Measurements from ENCODE around the gene VCX. TPM values are rescaled to one million over a fixed set of nuclear protein-coding genes. Genes with fewer than 3 reads are reported as not detected.
"Not testable (repeated sequence)": the region's sequence is repeated elsewhere in the genome, so short reads cannot be mapped to it uniquely, and the experiment has no call there.

Gene VCX
- not detected in 2 replicates for total RNA-seq (2014; rRNA removed; shearing (Covaris generic))

DNA sequence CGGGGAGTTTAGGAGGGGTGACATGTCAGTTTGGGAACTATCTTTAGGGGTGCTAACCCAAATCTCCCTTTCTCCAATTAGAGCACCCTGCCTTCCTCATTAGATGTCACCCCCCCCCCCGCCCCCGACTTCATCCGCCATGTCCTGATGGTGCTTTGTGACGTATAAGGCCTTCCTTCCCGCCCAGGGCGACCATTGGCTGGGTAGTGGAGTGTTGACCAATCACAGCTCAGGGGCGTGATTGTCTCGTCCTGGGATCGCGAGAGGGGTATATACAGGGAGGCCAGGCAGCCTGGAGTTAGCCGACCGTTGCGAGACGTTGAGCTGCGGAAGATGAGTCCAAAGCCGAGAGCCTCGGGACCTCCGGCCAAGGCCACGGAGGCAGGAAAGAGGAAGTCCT, at the start of gene VCX:
Gene VCX, plus strand, starts transcription at position 301 of the 400 bp plus-strand sequence. Its CDS starts 33 bp downstream, at position 334.
- not testable (repeated sequence) for H3K4me3 ChIP-seq (ENCODE audit: insufficient read depth, low read depth, low read length); DNase-seq; H3K36me3 ChIP-seq (replicated peaks; ENCODE audit: control insufficient read depth, insufficient read depth, low read length); H3K27me3 ChIP-seq (ENCODE audit: control insufficient read depth, insufficient read depth, low read length)

- Histone ChIP-seq H3K36me3 (replicated peaks; ENCODE audit: control insufficient read depth, insufficient read depth, low read length) (no peaks in the 10 kb centered on the region), H3K27me3 (ENCODE audit: control insufficient read depth, insufficient read depth, low read length) (no peaks in the 10 kb centered on the region), H3K4me3 (ENCODE audit: insufficient read depth, low read depth, low read length) (no peak overlapping the region)
- no peak for DNase-seq
These were observed 44.6 kb upstream of the VCX start for GRCh38 chrX:7798327-7798726.

- H3K36me3 ChIP-seq (replicated peaks; ENCODE audit: control insufficient read depth, insufficient read depth, low read length), result no peaks in the 10 kb centered on the region
- H3K27me3 ChIP-seq (ENCODE audit: control insufficient read depth, insufficient read depth, low read length), result no peaks in the 10 kb centered on the region
- DNase-seq, result no peak
These were observed 41.3 kb upstream of the VCX start for GRCh38 chrX:7801711-7802110.

GRCh38 chrX:7815166-7815805, 27.7 kb upstream of the VCX start:
- peaks cover 18% of the 10 kb centered on the region; the same call in 1 of the 2 replicates for H3K27me3 ChIP-seq (ENCODE audit: control insufficient read depth, insufficient read depth, low read length)
- H3K36me3 ChIP-seq (replicated peaks; ENCODE audit: control insufficient read depth, insufficient read depth, low read length), result no peaks in the 10 kb centered on the region
- no peak for DNase-seq
- no peak overlapping the region for H3K4me3 ChIP-seq (ENCODE audit: insufficient read depth, low read depth, low read length)

More at GRCh38 chrX:7801711-7802110, 41.3 kb upstream of the VCX start:
- no peak overlapping the region for H3K4me3 ChIP-seq (ENCODE audit: insufficient read depth, low read depth, low read length)

DNA sequence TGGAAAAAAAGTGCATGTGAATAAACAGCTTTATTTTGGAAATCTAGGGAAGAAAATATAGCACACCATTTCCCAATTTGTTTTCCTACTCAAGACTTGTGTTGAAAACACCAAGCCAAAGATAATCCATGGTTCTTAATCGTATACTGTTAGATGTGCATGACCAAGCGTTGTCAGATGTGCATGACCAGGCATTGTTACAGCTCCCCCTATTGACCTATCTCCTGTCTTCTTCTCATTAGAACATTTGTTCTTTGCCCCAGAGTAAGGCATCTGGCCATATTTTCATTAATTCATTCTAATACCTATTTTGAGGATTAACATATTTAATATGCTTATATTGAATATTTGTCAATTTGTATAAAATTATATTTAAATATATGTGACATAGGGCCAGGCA, 14.4 kb upstream of the VCX start:
- no peaks in the 10 kb centered on the region for H3K27me3 ChIP-seq (ENCODE audit: control insufficient read depth, insufficient read depth, low read length)
- peak; percentile 16 for DNase-seq
- H3K36me3 ChIP-seq (replicated peaks; ENCODE audit: control insufficient read depth, insufficient read depth, low read length), result no peaks in the 10 kb centered on the region
- no peak overlapping the region for H3K4me3 ChIP-seq (ENCODE audit: insufficient read depth, low read depth, low read length)

DNA sequence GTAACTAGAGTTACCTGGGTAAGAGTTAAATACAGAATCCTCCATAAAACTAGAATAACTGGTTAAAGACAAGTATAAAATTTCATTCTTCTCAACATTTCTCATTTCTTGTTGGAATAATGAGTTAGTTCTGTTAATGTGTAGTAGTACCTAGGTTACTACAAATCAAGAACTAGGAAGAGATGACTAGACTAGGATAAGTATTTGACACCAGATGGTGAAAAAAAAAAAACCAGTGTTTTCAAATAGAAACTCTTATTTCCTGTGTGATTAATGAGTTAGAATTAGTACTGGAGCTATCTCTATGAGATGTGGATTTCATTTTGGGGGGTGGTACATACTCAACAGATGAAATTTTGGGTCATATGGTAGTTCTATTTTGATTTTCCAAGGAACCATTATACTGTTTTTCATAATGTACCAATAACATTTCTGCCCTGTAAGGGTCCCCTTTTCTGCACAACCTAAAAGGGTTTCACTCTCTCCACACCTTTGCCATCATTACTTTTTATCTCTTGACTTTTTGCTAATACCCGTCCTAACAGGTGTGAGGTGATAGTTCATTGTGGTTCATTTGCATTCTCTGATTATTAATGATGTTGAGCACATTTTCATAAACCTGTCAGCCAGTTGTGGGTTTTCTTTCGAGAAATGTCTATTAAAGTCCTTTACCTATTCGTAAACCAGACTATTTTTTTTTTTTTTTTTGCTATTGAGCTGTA, 1.7 kb upstream of the VCX start:
- Histone ChIP-seq H3K36me3 (replicated peaks; ENCODE audit: control insufficient read depth, insufficient read depth, low read length) (no peaks in the 10 kb centered on the region), H3K4me3 (ENCODE audit: insufficient read depth, low read depth, low read length) (no peak overlapping the region), H3K27me3 (ENCODE audit: control insufficient read depth, insufficient read depth, low read length) (no peaks in the 10 kb centered on the region)
- no peak for DNase-seq

GRCh38 chrX:7852166-7852565, 9.2 kb downstream of the VCX start:
- no peaks in the 10 kb centered on the region for H3K36me3 ChIP-seq (replicated peaks; ENCODE audit: control insufficient read depth, insufficient read depth, low read length)
- no peak overlapping the region for H3K4me3 ChIP-seq (ENCODE audit: insufficient read depth, low read depth, low read length)
- peak; percentile 18 for DNase-seq

GRCh38 chrX:7872042-7872441, 29.1 kb downstream of the VCX start:
- no peaks in the 10 kb centered on the region for H3K27me3 ChIP-seq (ENCODE audit: control insufficient read depth, insufficient read depth, low read length)
- H3K36me3 ChIP-seq (replicated peaks; ENCODE audit: control insufficient read depth, insufficient read depth, low read length), result no peaks in the 10 kb centered on the region
- DNase-seq, result no peak
- no peak overlapping the region for H3K4me3 ChIP-seq (ENCODE audit: insufficient read depth, low read depth, low read length)

More at GRCh38 chrX:7852166-7852565, 9.2 kb downstream of the VCX start:
- no peaks in the 10 kb centered on the region for H3K27me3 ChIP-seq (ENCODE audit: control insufficient read depth, insufficient read depth, low read length)

- H3K27me3 ChIP-seq (ENCODE audit: control insufficient read depth, insufficient read depth, low read length), result no peaks in the 10 kb centered on the region
- no peak overlapping the region for H3K4me3 ChIP-seq (ENCODE audit: insufficient read depth, low read depth, low read length)
- no peak for DNase-seq
- H3K36me3 ChIP-seq (replicated peaks; ENCODE audit: control insufficient read depth, insufficient read depth, low read length), result no peaks in the 10 kb centered on the region
These were observed 34.0 kb downstream of the VCX start for GRCh38 chrX:7876957-7877356.

- Histone ChIP-seq H3K4me3 (ENCODE audit: insufficient read depth, low read depth, low read length) (no peak overlapping the region), H3K27me3 (ENCODE audit: control insufficient read depth, insufficient read depth, low read length) (no peaks in the 10 kb centered on the region), H3K36me3 (replicated peaks; ENCODE audit: control insufficient read depth, insufficient read depth, low read length) (no peaks in the 10 kb centered on the region)
- DNase-seq, result no peak
These were observed 46.2 kb downstream of the VCX start for GRCh38 chrX:7889135-7889534.

DNA sequence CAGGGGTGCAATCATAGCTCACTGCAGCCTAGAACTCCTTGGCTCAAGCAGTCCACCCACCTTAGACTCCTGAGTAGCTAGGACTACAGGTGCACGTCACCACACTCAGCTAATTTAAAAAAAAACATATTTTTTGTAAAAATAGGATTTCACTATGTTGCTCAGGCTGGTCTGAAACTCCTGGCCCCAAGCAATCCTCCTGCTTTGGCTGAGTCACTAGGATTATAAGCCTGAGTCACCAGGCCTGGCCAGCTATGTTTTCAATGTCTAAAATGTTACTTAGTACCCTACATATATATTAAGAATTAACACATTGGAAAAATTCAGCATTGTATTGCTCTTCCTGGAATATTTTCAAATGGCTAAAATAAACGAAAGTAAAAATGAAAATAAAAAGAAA, 46.7 kb downstream of the VCX start:
- Histone ChIP-seq H3K4me3 (ENCODE audit: insufficient read depth, low read depth, low read length) (no peak overlapping the region), H3K27me3 (ENCODE audit: control insufficient read depth, insufficient read depth, low read length) (no peaks in the 10 kb centered on the region), H3K36me3 (replicated peaks; ENCODE audit: control insufficient read depth, insufficient read depth, low read length) (no peaks in the 10 kb centered on the region)
- DNase-seq, result no peak

DNA sequence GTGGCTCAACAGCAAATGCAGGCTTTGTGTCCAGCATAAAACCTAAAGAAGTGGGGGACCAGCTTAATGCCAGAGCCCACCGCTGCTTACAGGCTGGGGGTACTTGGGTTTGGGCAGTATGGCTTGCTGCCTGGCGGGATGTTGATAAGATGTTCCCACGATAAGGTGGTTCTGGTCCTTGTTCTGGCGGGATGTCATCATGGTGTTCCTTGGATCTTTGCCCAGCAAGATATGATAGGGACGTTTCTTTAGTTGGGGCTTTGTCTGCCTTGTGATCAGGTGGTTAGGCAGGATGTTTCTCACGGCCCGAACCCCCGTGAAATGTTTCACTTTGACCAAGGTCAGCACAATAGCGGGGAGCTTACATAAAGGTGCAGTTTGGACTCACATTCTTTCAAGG, 49.0 kb downstream of the VCX start:
- no peak overlapping the region for H3K4me3 ChIP-seq (ENCODE audit: insufficient read depth, low read depth, low read length)
- H3K27me3 ChIP-seq (ENCODE audit: control insufficient read depth, insufficient read depth, low read length), result no peaks in the 10 kb centered on the region
- no peaks in the 10 kb centered on the region for H3K36me3 ChIP-seq (replicated peaks; ENCODE audit: control insufficient read depth, insufficient read depth, low read length)
- no peak for DNase-seq

Other genes starting within 250 kb of the VCX start
- 18.6 and 25.0 TPM in 2 replicates for gene PNPLA4, start 84.2 kb downstream of the VCX start, total RNA-seq (2014; rRNA removed; shearing (Covaris generic))